ENCODE measurements around the gene FAM227A.

GRCh38 chr22:38641476-38642040, 14.6 kb downstream of the FAM227A start:
- TF ChIP-seq CTCF (IDR thresholded peaks at IDR 0.05) (no peak), ZFX (IDR thresholded peaks at IDR 0.05; ENCODE audit: borderline replicate concordance) (no peak)

Data from 22Rv1 (cell line).